GM21390 (cell line): ENCODE measurements around the gene NINL.
A peak's percentile ranks its signal among the peaks of the same experiment; 100 is the strongest.
"Not testable (repeated sequence)": the region's sequence is repeated elsewhere in the genome, so short reads cannot be mapped to it uniquely, and the experiment has no call there.

Experiments
- ATAC-seq: cut with Tn5 transposase; IDR thresholded peaks from one replicate; pipeline ENCODE4 v1.9.1; 2021; ENCODE audit not compliant: unreplicated experiment

Gene NINL

GRCh38 chr20:25584905-25585704 lies at the start of gene NINL:
TSS of gene NINL (minus strand) at chr20:25585531. CDS start at chr20:25526587, 58,944 bp downstream.
- ATAC-seq, result peak; percentile 70

GRCh38 chr20:25632940-25633790 lies 47.8 kb upstream of the NINL start:
- ATAC-seq, result no peak

- not testable (repeated sequence) for ATAC-seq
These were observed 45.3 kb upstream of the NINL start for GRCh38 chr20:25630615-25631014.

- no peak for ATAC-seq
These were observed 44.6 kb upstream of the NINL start for GRCh38 chr20:25629816-25630499.

- ATAC-seq, result no peak
These were observed 41.4 kb upstream of the NINL start for GRCh38 chr20:25626779-25627178.

- no peak for ATAC-seq
These were observed 39.2 kb upstream of the NINL start for GRCh38 chr20:25624500-25624939.

GRCh38 chr20:25623736-25624499 lies 38.6 kb upstream of the NINL start, which contains the start of gene NANP:
TSS of gene NANP (minus strand) at chr20:25624014. CDS start at chr20:25623948, 66 bp downstream.
- peak; percentile 80 for ATAC-seq

GRCh38 chr20:25623225-25623735 lies 37.9 kb upstream of the NINL start:
- ATAC-seq, result peak; percentile 16

GRCh38 chr20:25622450-25623224 lies 37.3 kb upstream of the NINL start:
- no peak for ATAC-seq

- ATAC-seq, result no peak
These were observed 36.7 kb upstream of the NINL start for GRCh38 chr20:25622049-25622448.

GRCh38 chr20:25619514-25619913 lies 34.2 kb upstream of the NINL start:
- ATAC-seq, result no peak

- no peak for ATAC-seq
These were observed 23.4 kb upstream of the NINL start for GRCh38 chr20:25608774-25609173.

- no peak for ATAC-seq
These were observed 20.9 kb upstream of the NINL start for GRCh38 chr20:25606094-25606695.

GRCh38 chr20:25605148-25605547 lies 19.8 kb upstream of the NINL start:
- ATAC-seq, result no peak

GRCh38 chr20:25604611-25605010 lies 19.3 kb upstream of the NINL start:
- no peak for ATAC-seq

GRCh38 chr20:25602914-25603309 lies 17.6 kb upstream of the NINL start:
- ATAC-seq, result not testable (repeated sequence)

GRCh38 chr20:25602191-25602913 lies 17.0 kb upstream of the NINL start:
- not testable (repeated sequence) for ATAC-seq

- ATAC-seq, result no peak
These were observed 16.3 kb upstream of the NINL start for GRCh38 chr20:25601659-25602058.
